GM18502 (cell line): Measurements from ENCODE around the gene LSS.
"Not testable (repeated sequence)": the region's sequence is repeated elsewhere in the genome, so short reads cannot be mapped to it uniquely, and the experiment has no call there.

Source experiments
- ATAC-seq: cut with Tn5 transposase; IDR thresholded peaks from one replicate; pipeline ENCODE4 v1.9.1; 2021; ENCODE audit warnings: mild to moderate bottlenecking; ENCODE audit not compliant: unreplicated experiment, poor library complexity

Gene LSS

DNA sequence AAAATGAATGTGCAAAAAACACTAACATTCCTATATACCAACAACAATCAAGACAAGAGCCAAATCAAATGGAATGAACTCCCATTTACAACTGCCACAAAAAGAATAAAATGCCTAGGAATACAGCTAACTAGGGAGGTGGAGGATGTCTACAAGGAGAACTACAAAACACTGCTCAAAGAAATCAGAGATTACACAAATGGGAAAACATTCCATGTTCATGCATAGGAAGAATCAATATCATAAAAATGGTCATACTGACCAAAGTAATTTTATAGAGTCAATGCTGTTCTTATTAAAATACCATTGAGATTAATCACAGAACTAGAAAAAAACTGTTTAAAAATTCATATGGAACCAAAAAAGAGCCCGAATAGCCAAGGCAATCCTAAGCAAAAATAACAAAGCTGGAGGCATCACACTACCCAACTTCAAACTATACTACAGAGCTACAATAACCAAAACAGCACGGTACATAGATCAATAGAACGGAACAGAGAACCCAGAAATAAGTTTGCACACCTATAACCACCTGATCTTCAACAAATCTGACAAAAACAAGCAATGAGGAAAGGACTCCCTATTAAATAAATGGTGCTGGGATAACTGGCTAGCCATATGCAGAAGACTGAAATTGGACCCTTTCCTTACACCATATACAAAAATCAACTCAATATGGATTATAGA, 52.0 kb downstream of the LSS start:
- not testable (repeated sequence) for ATAC-seq

DNA sequence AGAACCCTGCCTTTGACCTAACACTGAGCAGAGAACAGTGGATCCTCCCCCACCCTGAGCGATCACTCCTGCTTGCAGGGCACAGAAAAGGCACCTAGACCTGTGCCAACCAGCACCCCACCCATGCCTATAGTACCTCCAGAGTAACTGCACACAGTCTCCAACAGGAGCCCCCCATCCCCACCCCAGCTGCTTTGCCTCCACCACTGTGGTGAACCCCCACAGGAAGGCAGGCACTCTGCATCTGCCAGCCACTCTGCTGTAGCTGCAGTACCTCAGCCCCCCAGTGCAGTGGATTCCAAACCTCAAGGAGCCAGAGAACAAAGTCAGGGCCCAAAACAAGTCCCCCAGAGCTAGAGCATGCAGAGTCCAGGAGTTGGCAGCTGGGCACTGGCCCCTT, 55.0 kb downstream of the LSS start:
- no peak for ATAC-seq

DNA sequence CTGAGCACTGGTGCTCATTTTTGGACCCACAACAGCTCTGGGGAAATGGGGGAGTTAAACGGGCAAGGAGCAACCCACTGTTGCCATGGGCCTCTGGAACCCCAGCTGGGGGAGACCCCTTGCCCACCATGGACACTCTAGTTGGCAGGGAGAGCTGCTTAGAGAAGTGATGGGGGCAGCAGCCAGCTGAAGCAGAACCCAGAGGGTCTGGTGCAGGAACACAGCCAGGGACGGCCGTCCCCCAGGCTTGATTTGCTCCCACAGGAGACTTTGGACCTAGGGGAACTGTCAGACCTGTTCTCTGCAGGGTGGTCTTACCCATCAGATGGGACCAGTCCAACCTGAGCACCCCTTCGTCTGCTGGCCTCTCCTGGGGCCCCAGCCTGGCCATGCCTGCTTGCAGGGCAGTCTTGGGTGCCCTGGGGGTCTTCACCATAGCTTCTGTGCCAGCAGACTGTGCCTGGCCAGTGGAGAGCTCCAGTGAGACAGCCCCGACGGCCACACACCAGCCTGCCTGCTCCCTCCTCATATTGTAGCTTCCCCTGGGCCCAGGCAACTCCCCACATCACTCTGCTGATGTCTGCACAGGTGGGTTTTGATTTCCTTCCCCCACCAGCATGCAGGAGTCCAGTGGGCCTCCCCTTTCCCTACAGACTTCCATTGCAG, 55.6 kb downstream of the LSS start:
- ATAC-seq: no peak

DNA sequence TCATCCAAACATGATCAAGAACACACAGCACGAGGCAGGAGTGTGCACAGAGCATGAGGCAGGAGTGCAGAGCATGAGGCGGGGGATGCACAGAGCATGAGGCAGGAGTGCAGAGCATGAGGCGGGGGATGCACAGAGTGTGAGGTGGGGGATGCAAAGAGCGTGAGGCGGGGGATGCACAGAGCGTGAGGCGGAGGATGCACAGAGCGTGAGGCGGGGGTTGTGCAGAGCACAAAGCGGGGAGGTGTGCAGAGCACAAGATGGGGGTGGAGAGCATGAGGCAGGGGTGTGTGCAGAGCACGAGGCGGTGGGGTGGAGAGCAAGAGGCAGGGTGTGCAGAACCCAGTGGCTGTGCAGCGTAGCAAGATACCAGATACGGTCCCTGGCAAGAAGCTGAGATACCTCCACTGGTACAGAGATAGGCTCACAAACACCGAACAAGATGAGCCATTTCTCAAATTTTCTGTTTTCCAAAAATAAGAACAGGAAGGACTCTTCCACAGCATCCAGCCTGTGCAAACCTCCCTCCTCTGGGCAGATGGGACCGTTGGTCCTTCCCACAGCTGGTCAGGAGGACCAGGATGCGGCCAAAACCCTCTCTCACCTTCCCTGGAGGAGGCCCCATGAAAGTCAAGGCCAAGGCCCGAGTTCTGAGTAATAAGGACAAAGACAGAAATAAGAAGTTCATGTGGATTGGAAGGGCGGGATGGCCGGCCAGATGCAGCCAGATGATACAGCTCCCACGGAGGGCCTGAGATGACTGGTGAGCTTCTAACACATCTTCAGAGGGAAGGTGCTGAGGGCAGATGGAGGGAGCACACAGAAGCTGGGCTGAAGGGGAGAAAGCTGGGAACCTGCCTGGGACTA, 56.3 kb downstream of the LSS start:
- ATAC-seq: no peak

DNA sequence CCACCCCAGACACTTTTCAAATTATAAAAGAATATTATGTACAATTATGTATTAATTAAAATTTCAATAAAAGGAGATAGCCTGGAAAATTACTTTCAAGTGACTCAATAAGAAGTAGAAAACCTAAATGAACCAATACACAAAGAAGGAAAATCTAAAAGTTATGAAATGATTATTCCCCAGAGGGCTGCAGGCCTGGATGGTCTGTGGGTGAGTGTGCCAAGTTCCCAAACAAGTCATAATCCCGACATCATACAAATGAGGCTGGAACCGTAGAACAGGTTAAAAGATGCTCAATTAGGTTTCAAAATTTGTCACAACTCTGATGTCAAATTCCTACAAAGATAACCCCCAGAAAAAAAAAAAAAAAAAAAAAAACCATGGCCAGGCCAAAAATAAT, 57.0 kb downstream of the LSS start:
- no peak for ATAC-seq

DNA sequence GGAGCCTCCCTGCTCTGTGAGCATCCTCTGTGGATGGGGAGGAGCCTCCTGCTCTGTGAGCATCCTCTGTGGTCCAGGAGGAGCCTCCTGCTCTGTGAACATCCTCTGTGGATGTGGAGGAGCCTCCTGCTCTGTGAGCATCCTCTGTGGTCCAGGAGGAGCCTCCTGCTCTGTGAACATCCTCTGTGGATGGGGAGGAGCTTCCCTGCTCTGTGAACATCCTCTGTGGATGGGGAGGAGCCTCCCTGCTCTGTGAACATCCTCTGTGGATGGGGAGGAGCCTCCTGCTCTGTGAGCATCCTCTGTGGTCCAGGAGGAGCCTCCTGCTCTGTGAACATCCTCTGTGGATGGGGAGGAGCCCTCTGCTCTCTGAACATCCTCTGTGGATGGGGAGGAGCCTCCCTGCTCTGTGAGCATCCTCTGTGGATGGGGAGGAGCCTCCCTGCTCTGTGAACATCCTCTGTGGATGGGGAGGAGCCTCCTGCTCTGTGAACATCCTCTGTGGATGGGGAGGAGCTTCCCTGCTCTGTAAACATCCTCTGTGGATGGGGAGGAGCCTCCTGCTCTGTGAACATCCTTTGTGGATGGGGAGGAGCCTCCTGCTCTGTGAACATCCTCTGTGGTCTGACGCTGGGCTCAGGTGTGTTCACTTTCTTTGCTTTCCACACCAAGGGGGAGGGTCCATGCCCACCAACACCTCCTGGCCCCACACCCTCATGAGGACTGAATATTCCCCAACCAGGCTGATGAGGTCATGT, 58.0 kb downstream of the LSS start:
- not testable (repeated sequence) for ATAC-seq

DNA sequence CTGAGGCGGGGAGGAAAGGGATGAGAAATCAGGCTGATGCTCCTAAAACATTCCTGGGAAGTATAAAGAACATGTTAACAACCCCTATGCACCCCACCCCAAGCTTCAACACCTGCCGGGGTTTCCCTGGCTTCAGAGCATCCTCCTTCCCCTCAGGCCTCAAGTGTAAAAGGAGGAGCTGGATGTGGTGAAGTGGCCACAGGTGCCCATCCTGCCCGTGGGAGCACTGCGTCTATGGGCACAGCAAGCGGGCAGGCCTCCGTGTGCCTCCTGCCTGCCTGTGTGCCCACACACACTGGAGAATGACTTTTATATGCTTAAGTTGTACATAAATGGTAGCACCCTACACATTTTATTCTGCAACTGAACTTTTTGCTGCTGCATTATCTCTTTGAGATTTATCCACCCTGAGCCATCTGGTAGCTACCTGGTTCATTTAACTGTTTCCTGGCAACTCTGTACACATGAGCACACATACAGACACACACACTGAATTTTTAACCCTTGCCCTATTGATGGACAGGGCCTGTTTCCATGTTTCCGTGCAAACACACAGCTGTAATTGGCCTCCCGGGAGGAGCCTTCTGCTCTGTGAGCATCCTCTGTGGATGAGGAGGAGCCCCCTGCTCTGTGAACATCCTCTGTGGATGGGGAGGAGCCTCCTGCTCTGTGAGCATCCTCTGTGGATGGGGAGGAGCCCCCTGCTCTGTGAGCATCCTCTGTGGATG, 59.8 kb downstream of the LSS start:
- ATAC-seq: no peak

DNA sequence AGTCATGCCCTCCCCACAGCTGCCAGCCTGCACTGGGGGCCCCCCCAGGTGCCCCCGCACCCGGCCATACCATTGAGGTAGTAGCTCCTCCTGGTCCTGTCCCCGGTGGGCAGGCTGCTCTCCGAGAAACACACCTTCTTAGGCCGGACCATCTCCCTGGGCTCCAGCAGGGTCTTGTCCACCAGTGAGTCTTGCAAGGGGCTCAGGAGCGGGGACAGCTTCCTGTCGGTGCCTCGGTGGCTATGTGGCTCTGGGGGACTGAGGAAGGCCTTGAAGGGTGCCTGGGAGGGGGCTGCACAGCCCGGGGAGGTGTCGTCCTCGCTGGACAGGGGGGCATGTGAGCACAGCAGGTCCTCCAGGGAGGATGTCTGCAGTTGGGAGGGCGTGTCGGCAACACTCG, 60.3 kb downstream of the LSS start:
- no peak for ATAC-seq

DNA sequence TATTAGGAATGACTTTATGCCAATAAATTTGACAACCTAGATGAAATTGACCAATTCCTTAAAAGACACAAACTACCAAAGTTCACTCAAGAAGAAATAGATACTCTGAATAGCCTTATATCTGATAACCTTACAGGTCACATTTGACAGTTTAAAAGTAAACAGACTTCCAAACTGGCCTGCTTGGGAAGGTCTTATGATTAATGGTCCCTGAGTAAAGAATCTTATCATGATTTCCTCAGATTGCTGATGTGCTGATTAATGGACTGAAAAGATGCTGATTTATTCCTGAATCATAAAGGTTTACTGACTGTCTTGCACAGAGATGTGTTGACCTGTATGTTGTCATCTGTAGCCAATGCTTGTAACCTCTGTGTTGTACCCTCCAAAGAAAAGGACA, 63.5 kb downstream of the LSS start:
- no peak for ATAC-seq

DNA sequence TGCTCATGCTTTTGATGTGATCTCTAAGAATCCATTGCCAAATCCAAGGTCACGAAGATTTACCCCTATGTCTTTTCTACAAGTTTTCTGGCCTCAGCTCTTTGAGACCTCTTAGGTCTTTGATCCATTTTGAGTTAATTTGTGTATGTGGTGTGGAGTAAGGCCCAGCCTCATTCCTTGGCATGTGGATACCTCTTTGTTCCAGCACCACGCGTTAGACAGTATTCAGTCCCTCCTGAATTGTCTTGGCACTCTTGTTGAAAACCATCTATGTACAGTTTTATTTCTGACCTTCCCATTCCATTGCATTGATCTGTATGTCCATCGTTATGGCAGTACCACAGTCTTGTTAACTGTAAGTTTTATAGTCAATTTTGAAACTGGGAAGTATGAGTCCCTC, 65.2 kb downstream of the LSS start:
- ATAC-seq: no peak

DNA sequence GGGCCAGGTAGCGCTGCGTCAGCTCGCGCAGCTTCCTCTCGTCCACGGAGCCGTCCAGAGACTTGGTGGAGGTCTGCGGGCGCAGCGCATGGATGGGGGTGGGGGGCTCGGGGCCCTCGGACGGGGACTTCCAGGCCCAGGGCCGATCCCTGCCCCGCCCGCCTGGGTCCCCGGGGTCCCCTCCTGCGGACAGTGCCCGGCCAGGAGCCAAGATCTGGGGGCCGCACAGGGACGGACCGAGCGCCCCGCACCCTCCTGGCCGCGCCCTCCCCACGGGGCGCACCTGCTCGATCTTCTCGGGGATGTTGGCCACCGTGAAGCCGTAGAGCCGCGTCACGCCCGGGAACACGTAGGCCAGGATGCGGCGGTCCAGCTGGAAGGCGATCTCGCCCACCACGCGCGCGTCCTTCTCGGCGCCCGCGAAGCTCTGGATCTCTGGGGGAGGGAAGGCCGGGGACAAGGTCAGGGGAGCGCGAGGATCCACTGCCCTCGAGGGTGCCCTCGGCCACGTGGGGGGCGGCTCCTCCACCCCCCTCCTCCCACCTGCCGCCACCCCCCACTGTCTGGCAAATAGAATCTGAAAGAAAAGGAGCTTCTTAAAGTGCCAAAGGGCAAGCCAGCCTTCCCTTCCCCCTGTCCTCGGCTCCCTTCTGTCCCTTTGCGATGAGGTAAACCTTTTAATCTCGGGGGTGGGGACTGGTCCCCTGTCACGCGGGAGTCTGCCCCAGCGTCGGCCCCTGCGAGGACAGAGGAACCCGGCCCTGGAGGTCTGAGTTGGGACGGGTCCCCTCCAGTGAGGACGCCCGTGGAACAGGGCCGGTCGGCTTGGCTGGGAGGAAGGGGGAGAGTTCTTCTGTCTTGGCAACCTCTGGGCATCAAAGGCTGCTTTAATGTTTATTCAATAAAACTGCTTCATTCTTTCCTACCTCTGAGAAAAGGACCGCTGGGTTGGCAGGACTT, 66.7 kb downstream of the LSS start:
- no peak for ATAC-seq

DNA sequence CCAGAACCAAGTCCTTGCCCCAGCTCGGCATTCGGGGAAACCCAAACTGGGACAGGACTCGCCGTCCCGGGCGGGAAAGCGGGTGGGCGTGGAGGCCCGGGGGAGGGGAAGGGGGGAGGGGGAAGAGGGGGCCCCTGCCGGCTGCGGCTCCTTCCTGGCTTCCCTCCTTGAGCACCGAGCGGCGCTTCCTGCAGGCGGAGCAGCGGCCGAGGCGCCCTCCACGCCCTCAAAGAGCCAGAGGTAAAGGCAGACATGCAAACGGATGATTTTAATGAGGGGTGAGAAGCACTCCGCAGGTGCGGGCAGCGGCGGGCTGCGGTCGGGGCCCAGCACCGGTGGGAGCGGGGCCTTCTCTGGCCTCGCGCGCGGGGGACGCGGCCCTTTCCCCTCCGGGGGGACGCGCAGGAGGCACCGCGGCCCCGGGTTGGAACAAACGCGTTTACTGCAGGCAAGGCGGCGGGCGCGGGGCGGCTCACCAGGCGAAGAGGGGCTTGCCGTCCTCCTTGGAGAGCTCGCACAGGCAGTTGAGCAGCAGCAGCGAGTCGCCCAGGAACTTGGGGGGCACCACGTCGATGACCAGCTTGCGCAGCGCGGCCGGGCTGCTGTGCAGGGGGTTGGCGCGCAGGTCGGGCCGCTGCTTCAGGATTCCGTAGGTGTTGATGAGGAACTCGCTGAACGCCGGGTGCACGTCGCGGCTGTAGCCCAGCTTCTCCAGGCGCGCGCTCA, 67.5 kb downstream of the LSS start:
- no peak for ATAC-seq

DNA sequence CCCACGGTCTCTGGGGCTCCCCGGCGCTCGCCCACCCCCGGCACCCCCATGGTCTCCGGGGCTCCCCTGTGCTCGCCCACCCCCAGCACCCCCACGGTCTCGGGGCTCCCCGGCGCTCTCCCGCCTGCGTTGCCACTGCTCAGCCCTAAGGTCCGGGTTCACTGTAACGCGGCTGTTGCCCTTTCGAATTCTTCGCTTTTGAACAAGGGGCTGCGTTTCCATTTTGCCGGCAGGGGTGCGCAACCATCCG, 68.0 kb downstream of the LSS start:
- no peak for ATAC-seq

DNA sequence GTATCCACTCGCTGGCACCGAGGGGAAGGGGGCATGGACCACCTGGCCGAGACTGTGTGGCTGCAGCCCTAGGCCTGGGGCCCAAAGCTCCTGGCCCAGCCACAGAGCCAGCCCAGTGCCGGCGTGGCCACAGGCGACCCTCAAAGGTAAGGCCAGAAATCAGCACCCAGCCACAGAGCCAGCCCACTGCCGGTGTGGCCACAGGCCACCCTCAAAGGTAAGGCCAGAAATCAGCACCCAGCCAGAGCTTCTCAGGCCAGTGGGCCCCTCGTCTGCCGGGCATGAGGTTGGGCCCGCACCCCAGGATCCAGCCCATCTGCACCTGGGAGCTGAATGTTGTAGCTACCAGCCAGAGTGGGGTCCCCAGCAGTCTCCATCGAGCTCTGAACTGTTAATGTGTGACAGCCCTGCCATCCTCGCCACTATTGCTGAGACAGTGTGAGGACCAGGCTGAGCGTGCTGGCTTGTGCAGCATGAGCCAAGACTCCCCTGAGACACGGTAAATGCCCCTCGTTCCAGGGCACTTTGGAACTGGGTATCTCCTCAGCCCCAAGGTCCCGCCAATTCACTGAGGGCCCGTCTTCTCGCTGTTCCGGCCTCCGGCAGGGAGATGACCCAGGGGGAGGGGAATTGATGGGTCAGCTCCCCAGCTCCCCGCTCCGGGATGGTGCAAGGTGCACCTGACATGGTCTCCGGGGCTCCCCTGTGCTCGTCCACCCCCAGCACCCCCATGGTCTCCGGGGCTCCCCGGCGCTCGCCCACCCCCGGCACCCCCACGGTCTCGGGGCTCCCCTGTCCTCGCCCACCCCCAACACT, 68.5 kb downstream of the LSS start:
- no peak for ATAC-seq

DNA sequence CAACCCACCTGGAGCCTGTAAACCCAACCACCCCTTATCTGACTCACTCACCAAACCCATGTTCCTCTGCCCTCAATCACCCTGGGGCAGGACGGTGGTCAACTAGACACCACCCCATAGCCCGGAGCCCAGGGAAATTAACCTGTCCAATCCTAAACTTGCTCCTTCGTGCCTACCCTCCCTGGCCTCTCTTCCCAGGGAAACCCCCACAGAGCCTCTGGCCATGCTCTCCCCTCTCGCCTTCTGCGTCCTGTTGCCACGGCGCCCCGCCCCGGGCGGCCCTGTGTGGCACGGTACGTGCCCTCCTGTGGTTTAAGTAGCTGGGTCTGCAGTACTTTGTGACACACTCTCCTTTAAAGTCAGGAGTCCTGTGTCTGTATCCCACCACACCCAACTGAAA, 69.2 kb downstream of the LSS start:
- no peak for ATAC-seq

DNA sequence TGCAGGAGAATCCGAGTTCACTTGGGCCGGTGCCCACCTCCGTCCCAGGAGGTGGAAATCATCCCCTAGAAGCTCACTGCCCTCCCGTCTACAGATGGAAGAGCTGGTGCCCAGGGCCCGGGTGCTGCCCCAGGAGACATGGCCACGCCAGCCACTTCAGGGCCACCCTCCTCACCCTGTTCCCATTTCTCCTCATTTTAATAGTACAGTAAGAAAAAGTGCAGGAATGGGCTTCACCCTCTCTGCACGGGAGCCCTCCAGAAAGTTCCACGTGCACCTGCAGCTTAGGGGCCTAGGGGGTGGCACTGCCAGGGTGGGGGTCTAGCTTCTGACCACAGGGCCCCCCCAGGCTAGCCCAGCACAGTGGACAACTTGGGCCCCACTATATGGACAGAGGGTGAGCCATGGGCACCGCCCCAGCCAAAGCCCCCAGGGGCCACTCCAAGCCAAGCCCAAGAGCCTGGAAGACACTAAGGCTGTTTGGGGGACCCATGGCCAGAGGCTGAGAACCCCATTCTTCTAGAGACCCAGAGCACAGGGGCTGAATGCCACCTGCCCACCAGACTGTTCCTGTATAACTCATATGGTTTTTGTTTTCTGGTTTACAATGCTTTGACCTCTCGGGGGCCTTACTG, 69.8 kb downstream of the LSS start:
- no peak for ATAC-seq

DNA sequence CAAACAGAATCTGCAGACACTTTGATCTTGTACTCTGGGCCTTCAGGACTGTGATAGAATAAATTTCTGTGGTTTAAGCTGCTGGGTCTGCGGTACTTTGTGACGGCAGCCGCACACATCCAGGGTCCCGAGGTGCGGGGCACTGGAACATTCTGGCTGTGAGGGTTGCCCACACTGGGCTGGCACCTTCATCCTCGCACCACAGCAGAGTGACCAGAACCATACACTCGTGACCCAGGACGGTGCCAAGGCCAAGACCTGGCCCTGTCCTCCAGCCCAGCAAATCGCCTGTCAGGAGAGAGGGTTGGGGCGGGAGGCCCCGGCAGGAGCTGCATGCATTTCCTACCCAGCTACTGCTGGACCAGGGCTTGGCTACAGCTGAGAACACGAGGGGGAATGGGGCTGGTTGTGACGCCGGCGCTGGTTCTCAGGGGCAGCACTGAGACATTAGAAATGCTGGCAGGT, 70.6 kb downstream of the LSS start:
- ATAC-seq: no peak
